Cardiac muscle cell (in vitro differentiated cells and primary cell): Measurements from ENCODE around the gene SMYD5. TPM values are rescaled to one million over a fixed set of nuclear protein-coding genes. Genes with fewer than 3 reads are reported as not detected.
"Not testable (repeated sequence)": the region's sequence is repeated elsewhere in the genome, so short reads cannot be mapped to it uniquely, and the experiment has no call there.

Source experiments
- DNase-seq, 2 donors: peaks; one replicate each; pipeline versions ENCODE4 v3.0.0 to v3.0.0-alpha.2; 2010 to 2017; ENCODE audit warnings: low read depth in 1 of 2, low spot score in 1 of 2
- H3K27ac ChIP-seq: fragments of 200-600 bp; sonication (generic); 2 replicates; pipeline ENCODE4 v1.5.1; 2016
- H3K27me3 ChIP-seq: fragments of 200-600 bp; sonication (generic); 2 replicates; pipeline ENCODE4 v1.6.0; 2016; ENCODE audit warnings: control low read depth
- H3K36me3 ChIP-seq: fragments of 200-600 bp; sonication (generic); 2 replicates; pipeline ENCODE4 v1.5.1; 2016; ENCODE audit warnings: control low read depth
- H3K4me1 ChIP-seq: fragments of 200-600 bp; sonication (generic); 2 replicates; pipeline ENCODE4 v1.8.1; 2017; ENCODE audit warnings: low read depth, mild to moderate bottlenecking, mixed run types
- H3K4me3 ChIP-seq: fragments of 200-600 bp; sonication (generic); 2 replicates; pipeline ENCODE4 v1.5.1; 2016; ENCODE audit warnings: mild to moderate bottlenecking
- H3K9me3 ChIP-seq: fragments of 200-600 bp; sonication (generic); 2 replicates; pipeline ENCODE4 v1.5.1; 2017; ENCODE audit warnings: low read depth, mild to moderate bottlenecking, control low read depth
- CTCF ChIP-seq: IDR thresholded peaks from 2 replicates; pipeline ENCODE4 v1.5.1; 2012; ENCODE audit warnings: low read depth, mild to moderate bottlenecking, low read length
- polyA plus RNA-seq: library from polyadenylated mRNA; unstranded; fragments of >200 nt; fragmentation: Nextera tagmentation; extraction: Ambion mirVana; gene quantifications from 2 replicates; pipeline ENCODE4 v1.2.1, GENCODE V29; 2016
- total RNA-seq: library from RNA; depleted of rRNA; stranded (reverse); fragments of >200 nt; gene quantifications from 2 replicates; pipeline ENCODE4 v1.2.3, GENCODE V29; 2016

Gene SMYD5
- total and polyA plus RNA-seq, 2 experiments from 2014 or later, result 26.1 to 27.0 TPM

DNA sequence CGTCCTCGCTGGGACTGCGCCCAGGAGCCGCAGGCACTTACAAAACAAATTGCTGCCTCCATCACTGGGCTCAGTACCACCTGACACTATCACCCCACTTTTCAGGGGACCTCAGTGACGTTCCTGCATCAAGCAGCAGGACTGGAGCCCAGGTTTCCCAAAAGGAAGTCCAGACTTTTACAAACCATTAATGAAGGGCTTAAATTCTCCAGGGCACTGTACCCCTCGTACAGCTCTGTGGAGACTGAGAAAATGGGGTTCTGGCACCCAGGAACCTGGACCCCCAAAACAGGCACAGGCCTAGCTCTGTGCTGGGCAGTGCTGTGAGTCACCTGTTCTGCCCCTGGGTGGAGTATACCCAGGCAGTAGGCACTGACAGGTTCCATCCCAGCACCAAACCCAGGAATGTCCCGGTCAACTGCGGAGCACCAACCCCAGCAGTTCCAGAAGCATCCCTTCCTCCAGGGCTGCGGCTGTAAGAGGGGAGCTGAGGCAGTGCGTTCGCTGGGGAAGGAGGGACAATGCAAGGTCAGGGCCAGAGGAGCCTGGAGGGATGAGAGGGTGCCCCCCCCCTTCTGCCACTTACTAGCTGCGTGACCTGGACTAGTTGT lies 36.3 kb upstream of the SMYD5 start:
- Histone ChIP-seq H3K9me3 (no peaks in the 10 kb centered on the region), H3K4me1 (peaks cover 11% of the 10 kb centered on the region), H3K27ac (no peak overlapping the region), H3K36me3 (no peaks in the 10 kb centered on the region), H3K27me3 (peaks cover 92% of the 10 kb centered on the region), H3K4me3 (no peak overlapping the region)
- TF ChIP-seq CTCF, result no peak
- no peak for DNase-seq

DNA sequence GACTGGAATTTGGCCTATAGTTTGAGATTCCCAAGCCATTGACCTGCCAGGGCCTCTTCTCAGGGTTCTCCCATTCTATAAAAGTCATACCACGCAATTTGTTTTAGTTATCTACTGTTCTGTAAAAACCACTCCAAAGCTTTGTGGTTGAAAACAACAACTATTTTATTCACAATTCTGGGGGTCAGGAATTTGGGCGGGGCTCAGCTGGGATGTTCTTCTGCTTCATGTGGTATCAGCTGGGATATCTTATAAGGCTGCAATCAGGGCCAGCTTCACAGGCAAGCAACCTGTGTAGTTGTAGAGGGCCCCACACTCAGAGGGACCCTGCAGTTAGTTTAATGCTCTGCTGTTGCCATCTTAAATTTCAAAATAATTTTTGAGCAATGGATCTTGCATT lies 28.1 kb upstream of the SMYD5 start:
- H3K9me3 ChIP-seq, result no peaks in the 10 kb centered on the region
- no peaks in the 10 kb centered on the region for H3K4me1 ChIP-seq
- TF ChIP-seq CTCF, result no peak
- peaks cover 77% of the 10 kb centered on the region for H3K27me3 ChIP-seq
- no peak overlapping the region for H3K4me3 ChIP-seq
- H3K27ac ChIP-seq, result no peak overlapping the region
- no peaks in the 10 kb centered on the region for H3K36me3 ChIP-seq
- DNase-seq, result no peak

GRCh38 chr2:73187549-73187948 lies 26.5 kb upstream of the SMYD5 start:
- H3K27me3 ChIP-seq, result peaks cover 82% of the 10 kb centered on the region
- H3K4me1 ChIP-seq, result no peaks in the 10 kb centered on the region
- no peaks in the 10 kb centered on the region for H3K9me3 ChIP-seq
- H3K36me3 ChIP-seq, result no peaks in the 10 kb centered on the region
- DNase-seq, result no peak
- no peak overlapping the region for H3K27ac ChIP-seq
- TF ChIP-seq CTCF, result no peak
- no peak overlapping the region for H3K4me3 ChIP-seq

DNA sequence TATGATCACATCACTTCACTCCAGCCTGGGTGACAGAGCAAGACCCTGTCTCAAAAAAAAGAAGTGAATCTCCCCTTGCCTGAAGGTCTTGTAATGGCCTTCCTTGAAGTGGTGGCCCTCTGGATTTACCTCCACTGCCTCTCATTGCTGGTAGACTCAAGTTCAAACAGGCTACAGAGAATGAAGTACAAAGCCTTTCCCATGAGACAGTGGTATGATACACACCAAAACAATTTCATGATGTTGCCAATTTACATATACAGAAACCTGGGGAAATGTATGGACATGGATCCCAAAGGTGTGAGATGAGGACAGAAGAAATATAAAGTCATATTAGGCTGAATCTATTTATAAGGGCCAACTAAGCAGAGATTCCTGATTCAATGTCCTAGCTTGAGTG lies 16.5 kb upstream of the SMYD5 start:
- Histone ChIP-seq H3K27me3 (peaks cover 81% of the 10 kb centered on the region), H3K36me3 (no peaks in the 10 kb centered on the region), H3K9me3 (no peaks in the 10 kb centered on the region), H3K4me1 (no peaks in the 10 kb centered on the region), H3K27ac (no peak overlapping the region), H3K4me3 (no peak overlapping the region)
- TF ChIP-seq CTCF, result no peak
- DNase-seq, result no peak

DNA sequence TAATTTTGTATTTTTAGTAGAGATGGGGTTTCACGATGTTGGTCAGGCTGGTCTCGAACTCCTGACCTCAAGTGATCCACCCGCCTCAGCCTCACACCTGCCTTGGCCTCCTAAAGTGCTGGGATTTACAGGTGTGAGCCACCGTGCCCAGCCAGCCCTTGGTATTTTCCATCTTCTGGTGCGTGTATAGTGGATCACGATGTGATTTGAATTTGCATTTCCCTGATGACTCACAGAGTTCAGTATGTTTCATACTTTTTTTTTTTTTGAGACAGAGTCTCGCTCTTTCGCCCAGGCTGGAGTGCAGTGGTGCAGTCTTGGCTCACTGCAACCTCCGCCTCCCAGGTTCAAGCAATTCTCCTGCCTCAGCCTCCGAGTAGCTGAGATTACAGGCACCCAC lies 13.8 kb upstream of the SMYD5 start:
- peaks cover 97% of the 10 kb centered on the region for H3K27me3 ChIP-seq
- DNase-seq, H3K9me3 ChIP-seq: not testable (repeated sequence)

DNA sequence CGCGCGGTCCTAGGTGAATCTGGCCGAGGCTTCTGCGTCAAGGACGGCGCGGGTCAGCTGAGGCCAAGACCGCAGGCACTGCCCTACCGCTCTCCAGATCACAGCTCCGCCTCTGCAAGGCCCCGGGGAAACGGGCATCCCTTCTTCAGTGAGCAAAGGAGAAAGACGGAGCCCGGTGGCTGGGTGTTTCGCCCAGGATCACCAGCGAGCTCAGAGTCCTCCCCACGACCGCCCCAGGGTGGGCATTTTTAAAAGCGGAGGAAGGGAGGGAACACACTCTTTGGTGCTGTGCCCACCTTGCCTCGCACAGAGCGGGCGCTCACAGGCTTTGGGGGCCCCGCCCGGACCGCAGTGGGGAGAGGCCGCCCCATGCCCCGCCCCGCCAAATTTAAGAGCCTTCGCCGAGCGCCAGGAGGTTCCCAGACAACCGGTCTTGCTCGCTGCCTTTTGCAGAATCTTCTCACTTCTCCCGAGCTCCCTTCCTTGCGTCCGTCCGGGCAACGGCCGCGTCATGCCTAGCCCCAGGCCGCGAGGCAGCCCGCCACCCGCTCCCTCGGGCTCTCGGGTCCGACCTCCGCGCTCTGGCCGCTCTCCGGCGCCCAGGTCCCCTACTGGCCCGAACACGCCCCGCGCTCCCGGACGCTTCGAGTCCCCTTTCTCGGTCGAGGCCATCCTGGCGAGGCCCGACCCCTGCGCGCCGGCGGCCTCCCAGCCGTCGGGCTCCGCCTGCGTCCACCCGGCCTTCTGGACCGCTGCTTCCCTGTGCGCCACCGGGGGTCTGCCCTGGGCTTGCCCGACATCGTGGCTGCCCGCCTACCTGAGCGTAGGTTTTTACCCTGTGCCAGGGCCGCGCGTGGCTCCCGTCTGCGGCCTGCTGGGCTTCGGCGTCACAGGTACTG lies 11.6 kb upstream of the SMYD5 start, which contains the start of gene NOTO:
Gene NOTO, plus strand, starts transcription at position 419 of the 899 bp plus-strand sequence. Its CDS starts 93 bp downstream, at position 512.
- H3K9me3 ChIP-seq, result no peaks in the 10 kb centered on the region
- DNase-seq, result peak; percentile 25 to 28
- no peaks in the 10 kb centered on the region for H3K36me3 ChIP-seq
- no peak within 1 kb of the TSS for H3K4me3 ChIP-seq
- no peak within 1 kb of the TSS for H3K27ac ChIP-seq
- peaks cover 95% of the 10 kb centered on the region for H3K27me3 ChIP-seq
- no peaks in the 10 kb centered on the region for H3K4me1 ChIP-seq
- no peak for TF ChIP-seq CTCF

More for the DNA sequence above, 13.8 kb upstream of the SMYD5 start:
- not testable (repeated sequence) for H3K27ac ChIP-seq, H3K36me3 ChIP-seq, H3K4me1 ChIP-seq, H3K4me3 ChIP-seq
